ENCODE results near the gene OR1N2.
"Not testable (repeated sequence)": the region's sequence is repeated elsewhere in the genome, so short reads cannot be mapped to it uniquely, and the experiment has no call there.

The OR1N2 gene, protein sequence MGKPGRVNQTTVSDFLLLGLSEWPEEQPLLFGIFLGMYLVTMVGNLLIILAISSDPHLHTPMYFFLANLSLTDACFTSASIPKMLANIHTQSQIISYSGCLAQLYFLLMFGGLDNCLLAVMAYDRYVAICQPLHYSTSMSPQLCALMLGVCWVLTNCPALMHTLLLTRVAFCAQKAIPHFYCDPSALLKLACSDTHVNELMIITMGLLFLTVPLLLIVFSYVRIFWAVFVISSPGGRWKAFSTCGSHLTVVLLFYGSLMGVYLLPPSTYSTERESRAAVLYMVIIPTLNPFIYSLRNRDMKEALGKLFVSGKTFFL

DNA sequence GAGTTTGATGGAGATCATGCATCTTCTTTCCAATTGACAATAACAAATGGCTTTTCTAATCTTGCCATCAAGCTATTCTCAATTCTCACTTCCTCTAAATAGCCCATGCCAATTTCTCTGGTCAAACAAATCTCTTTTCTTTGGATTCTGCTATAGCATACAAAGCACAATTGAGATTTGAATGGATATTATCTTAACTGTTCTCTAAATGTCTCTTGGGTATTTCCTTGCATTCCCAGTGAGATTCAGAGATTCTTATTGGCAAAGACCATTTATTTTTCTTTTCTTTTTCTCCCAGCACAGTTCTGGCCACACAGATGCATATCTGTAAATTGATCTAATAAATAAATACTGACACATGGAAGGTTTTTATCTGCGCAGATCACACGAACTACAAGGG lies at the start of gene OR1N2:
Gene OR1N2, plus strand, starts transcription at position 301 of the 400 bp plus-strand sequence. CDS start 100 bp downstream, outside the sequence.
- no peak for DNase-seq

DNA sequence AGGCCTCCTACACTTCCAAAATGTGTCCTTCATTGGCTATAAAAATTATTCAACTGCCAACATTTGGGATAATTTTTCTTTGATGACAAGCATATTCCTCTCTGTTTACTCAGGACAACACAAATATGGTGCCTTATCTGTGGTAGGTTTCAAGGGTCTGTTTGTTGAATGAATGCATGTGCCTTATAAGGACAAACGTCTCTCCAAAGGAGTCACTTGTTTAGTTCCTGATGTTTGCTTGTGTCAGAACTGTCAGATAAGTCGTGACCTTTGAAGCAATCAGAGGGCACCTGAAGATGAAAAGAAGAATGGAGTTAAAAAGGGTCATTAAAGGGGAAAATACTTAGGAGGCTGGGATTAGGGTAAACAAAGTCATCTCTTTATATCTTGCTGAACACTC lies 45.9 kb upstream of the OR1N2 start:
- DNase-seq = no peak

DNA sequence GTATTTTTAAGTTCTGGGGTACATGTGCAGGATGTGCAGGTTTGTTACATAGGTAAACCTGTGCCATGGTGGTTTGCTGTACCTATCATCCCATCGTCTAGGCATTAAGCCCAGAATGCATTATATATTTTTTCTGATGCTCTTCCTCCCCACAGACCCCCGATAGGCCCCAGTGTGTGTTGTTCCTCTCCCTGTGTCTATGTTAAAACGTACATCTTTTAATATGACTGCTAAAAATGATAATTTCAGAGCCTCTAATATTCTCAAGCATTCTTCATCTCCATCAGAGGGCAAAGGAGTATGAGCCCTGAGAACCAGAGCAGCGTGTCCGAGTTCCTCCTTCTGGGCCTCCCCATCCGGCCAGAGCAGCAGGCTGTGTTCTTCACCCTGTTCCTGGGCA lies 42.4 kb upstream of the OR1N2 start, which contains the start of gene OR1J2:
Gene OR1J2, plus strand, starts transcription at position 301 of the 400 bp plus-strand sequence. Its CDS starts 0 bp downstream, at position 301.
- no peak for DNase-seq

DNA sequence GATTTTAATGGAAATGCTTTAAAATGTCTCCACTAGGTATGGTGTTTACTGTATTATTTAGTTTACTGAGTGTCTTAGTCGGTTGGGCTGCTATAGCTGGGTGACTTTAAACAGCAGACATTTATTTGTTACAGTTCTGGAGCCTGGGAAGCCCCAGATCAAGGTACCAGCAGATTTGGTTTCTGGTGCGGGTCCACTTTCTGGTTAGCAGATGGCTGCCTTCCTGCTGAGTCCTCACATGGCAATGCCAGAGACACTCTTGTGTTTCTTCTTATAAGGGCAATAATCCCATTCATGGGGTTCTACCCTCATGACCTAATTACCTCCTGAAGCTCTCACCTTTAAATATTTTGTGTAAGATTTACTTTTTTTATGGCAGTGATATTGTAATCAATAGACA lies 34.7 kb upstream of the OR1N2 start:
- no peak for DNase-seq

DNA sequence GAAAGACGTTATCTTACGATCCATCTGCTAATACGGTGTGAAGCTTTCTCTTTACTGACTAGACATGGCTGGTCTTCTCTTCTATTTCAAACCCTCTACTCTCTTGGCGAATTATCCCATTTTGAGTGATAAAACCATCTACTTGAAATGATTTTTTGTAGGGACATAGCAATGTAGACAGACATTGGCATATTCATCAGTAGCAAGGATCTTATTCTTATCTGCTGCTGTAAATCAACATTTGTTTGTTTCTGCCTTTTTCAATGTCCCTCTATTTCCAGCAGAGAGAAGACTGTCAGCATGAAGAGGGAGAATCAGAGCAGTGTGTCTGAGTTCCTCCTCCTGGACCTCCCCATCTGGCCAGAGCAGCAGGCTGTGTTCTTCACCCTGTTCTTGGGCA lies 34.1 kb upstream of the OR1N2 start, which contains the start of gene OR1J4:
Gene OR1J4, plus strand, starts transcription at position 301 of the 400 bp plus-strand sequence. Its CDS starts 0 bp downstream, at position 301.
- no peak for DNase-seq

DNA sequence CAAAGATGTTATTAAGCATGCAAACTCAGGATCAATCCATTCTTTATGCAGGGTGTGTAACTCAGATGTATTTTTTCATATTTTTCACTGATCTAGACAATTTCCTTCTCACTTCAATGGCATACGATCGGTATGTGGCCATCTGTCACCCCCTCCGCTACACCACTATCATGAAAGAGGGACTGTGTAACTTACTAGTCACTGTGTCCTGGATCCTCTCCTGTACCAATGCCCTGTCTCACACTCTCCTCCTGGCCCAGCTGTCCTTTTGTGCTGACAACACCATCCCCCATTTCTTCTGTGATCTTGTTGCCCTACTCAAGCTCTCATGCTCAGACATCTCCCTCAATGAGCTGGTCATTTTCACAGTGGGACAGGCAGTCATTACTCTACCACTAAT lies 33.5 kb upstream of the OR1N2 start:
- DNase-seq = no peak

DNA sequence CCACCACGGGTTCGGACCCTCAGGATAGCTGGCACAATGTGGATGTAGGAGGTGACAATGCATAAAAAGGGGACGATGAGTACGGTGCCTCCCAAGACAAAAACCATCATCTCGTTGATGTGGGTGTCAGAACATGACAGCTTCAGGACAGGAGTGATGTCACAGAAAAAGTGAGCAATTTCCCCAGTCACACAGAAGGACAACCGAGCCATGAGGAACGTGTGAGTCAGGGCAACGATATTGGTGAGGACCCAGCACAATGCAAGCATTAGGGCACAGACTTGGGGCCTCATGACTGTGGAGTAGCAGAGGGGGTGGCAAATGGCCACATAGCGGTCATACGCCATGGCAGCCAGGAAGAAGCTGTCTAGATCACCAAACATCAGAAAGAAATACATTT lies 26.3 kb upstream of the OR1N2 start:
- DNase-seq = no peak

DNA sequence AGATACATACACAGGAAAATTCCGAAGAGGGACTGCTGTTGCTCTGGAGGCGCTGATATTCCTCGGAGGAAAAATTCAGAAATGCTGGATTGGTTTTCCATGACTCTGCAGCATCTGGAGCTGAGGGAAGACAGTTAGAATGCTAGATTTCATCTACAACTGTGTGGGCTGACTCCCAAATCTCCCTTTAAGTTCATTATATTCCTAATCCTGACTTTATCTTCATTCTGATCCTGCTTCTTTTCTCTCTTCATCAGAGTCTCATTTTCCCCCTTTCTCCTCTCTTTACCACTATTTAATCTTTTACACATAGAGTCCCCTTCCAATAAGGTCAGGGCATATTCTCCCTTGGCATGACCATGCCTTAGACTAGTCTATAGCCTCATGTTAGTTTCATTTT lies 25.7 kb upstream of the OR1N2 start, which contains the start of gene OR1N1:
Gene OR1N1, minus strand, starts transcription at position 101 of the 400 bp plus-strand sequence. Its CDS starts 0 bp downstream, at position 101.
- no peak for DNase-seq

DNA sequence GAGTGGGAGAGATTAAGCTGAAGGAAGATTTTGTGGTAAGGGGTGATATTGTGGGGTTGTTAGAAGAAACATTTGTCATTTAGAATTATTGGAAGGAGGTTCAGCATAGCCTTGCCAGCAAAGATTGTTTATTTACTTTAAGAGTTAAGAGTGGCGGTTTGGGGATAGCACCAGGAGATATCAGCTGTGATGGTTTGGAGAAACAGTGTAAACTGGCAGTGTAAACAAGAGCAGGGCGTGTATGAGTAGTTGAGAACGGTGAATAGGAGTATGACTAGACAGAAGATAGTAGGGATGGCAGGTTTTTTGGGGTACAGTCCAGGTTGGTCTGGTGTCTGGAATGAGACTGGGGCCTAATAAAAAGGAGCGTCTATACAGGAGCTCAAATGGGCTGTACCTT lies 21.8 kb upstream of the OR1N2 start:
- DNase-seq = not testable (repeated sequence)

DNA sequence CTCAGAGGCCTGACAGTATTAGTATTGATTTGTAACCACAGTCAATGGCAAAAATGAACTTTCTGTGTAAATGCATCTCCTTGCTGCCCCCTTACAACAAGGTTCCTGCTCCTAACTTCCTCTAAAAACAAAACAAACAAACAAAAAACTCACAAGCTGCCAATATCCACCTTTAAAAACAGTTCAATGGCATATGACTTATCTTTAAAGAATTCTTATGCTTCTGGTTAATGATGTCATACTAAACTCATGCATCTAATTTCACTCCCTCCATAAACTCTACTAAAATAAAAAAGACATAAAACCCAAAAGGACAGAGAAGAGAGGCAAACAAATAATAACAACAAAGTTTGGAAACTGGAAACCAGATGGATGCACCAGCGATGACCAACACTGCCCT lies 16.8 kb upstream of the OR1N2 start:
- DNase-seq = no peak

DNA sequence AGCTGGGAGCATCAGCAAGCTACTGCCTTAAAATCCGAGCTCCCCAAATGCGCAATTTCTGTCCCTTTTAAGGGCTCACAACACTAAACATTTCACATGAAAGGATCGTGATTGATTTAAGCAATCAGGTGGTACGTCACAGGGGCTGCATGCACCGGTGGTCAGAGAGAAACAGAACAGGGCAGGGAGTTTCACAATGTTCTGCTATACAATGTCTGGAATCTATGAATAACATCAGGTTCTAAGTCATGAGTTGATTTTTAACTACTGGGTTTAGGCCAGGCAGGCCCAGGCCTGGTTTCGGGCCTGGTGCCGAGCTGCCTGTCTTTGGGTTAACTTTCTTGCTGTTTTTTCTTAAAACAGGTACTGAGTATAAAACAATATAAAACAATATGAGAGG lies 15.8 kb upstream of the OR1N2 start:
- not testable (repeated sequence) for DNase-seq

DNA sequence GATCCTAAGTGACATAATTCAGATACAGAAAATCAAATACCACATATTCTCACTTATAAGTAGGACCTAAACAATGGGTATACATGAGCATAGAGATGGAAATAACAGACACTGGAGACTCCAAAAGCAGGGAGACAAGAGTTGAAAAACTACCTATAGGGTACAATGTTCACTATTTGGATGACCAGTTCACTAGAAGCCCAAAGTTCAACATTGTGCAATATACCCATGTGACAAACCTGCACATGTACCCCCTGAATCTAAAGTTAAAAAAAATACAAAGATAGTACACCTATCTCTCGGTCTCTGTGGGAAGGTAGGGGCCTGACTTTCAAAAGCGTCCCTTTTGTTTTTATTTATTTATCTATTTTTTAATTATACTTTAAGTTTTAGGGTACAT lies 14.2 kb upstream of the OR1N2 start:
- DNase-seq = no peak

DNA sequence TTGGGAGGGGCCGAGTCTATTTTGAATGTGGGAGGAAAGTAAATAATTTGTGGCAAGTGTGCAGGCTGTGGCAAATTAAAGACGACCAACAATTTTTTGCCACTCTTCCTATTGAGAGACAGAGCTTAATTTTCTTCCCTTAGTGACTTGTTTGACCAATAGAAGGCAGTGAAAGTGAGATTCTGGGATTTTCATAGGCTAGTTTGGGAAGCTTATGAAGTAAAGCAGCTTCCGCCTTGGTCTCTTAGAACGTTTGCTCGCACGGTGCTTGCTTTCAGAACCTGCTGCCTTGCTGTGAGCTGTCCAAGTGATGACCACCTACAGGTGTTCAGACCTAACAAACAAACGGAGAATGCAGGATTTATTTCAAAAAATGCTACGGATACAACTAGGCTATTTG lies 6.7 kb upstream of the OR1N2 start:
- no peak for DNase-seq

DNA sequence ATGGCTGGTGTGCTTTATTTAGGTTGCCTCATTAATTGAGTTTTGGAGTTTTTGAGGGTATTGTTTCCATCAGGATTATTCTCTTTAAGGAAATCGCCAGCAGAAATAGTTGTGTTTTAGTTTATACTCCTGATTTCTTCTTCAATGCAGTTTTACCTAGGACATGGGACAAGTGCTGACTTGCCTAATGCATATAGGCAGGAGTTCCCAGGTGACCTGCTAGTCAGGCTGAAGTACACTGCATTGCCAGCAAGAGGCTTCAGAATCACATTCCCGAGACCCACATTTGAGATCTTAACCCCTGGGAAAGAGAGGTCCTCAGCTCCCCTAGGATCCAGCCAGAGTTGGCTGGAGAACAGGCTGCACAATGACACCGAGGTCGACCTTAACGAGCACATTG lies 1.5 kb upstream of the OR1N2 start:
- DNase-seq = no peak

DNA sequence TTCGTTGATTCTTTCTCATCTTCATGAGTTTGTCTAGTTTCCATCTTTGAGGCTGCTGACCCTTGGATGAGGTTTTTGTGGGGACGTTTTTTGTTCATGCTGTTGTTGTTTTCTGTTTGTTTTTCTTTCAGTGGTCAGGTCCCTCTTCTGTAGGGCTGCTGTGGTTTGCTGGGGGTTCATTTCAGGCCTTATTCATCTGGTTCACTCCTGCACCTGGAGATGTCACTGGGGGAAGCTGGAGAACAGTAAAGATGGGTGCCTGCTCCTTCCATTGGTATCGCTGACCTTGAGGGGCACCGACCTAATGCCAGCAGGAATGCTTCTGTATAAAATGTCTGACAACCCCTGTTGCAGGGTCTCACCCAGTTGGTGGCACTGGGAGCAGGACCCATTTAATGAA lies 8.5 kb downstream of the OR1N2 start:
- no peak for DNase-seq

DNA sequence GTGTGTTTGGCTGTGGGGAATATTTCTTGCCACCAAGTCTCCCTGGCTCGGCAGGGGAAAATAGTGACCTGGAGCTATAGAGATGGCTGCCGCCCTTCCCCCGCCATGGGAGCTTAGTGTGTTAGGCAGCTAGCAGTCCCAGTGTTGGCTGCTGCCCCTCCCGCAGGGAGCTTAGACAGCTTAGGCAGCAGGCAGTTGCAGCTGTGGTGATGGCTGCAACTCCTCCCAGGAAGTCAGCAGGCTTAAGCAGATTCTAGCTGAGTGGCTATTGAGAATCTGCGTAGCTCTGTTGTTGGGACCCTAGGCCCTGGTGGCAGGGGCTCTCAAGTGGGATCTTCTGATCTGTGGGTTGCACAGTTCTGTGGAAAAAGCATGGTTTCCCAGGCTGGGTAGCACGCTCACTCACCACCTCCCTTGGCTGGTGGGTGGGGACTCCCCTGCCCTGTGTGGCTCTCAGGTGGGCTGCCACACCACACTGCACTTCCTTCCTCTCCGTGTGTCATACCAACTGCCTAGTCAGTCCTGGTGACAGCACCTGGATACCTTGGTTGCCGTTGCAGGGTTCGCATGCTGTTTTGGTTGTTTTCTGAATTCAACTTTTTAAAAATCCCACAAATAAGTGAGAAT lies 9.3 kb downstream of the OR1N2 start:
- DNase-seq = no peak

DNA sequence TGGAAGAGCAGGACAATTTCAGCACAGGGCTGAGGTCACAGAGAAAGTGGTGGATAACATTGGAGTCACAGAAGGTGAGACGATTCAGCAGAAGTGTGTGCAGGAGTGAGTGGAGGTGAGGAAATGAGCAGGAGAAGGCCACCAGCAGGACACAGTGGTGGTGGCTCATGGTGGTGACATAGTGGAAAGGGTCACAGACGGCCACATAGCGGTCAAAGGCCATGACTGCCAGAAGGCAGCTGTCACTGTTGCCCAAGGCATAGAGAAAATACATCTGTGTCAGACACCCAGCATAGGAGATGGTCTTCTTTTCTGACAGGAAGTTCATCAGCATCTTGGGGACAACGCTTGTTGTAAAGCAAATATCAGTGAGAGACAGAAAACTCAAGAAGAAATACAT lies 15.0 kb downstream of the OR1N2 start:
- DNase-seq = no peak

DNA sequence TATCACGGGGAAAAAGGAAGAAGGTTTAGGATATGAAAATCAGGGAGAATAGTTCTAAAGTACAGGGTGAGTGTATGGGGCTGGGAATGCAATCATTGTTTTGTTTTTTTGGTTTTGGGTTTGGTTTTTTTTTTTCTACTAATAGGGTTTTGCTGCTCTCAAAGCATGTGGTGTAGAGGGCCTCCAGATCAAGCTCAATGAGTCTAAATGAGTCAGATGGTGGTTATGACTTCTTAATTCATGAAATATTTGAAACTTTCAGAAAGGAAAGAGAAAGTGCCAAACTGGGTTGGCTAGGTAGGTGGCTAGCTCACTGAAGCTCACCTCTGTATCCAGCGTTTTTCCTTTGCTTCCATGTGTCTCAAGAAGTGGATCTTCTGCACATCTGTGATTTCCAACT lies 19.5 kb downstream of the OR1N2 start:
- DNase-seq = no peak

DNA sequence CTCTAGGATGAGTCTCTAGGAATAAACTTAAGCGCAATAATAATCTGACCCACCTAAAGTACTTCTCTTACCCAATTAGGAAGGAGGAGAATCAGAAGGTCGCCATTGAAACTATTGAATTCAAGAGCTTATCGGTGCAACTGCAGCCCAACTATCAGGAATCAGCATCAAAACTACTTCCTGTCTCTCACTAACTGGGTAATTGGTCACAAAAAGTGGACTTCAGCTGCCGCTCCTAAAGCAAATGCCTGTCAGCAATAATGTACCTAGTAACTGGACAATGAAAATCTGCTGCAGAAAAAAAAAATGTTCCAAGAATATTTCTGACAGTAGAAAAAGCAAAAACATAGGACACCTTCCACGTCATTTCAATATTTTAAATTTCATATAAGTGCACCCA lies 27.0 kb downstream of the OR1N2 start:
- DNase-seq = no peak

DNA sequence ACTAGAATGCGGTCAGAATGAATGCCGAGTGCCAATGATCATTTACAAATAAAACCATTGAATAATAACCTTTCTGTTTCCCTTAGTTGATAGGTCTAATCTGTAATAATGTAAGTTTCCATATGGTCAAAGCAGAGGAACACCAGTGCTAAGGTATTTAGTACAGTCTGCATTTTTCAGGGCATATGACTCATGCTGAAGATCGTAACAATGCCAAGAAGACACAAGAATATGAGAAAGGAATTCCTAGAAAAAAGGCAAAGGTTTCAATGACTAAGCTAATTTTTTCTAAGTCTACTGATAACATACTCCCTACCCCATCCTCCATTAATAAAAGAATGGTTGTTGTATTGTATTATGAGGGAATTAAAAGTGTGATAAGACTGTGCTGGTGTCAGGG lies 27.4 kb downstream of the OR1N2 start:
- no peak for DNase-seq

DNA sequence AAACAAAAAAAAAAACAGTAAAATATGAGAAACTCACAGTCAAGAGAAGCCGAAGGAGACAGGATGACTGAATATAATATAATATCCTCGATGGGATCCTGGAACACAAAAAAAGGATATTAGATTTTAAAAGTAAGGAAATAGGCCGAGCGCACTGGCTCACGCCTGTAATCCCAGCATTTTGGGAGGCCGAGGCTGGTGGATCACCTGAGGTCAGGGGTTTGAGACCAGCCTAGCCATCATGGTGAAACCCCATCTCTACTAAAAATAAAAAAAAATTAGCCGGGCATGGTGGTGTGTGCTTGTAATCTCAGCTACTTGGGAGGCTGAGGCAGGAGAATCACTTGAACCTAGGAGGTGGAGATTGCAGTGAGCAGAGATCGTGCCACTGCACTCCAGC lies 30.4 kb downstream of the OR1N2 start, which contains the start of gene OR1L8:
Gene OR1L8, minus strand, starts transcription at position 101 of the 400 bp plus-strand sequence. CDS start 14,907 bp downstream, outside the sequence.
- not testable (repeated sequence) for DNase-seq
